Calu3 (cell line): Measurements from ENCODE around the gene PCARE. TPM values are rescaled to one million over a fixed set of nuclear protein-coding genes. Genes with fewer than 3 reads are reported as not detected.

Source experiments
- BruUV-seq: library from RNA; stranded (reverse); fragments of 400-500 nt; replicated peaks from 2 replicates; lab custom pipeline; 2021; lab: Mats Ljungman, UMichigan
- CTCF ChIA-PET: fragments of 300-600 bp; sonication (Branson Sonifier 250); formaldehyde crosslinking; loops from one replicate; lab custom pipeline; 2022; ENCODE audit warnings: antibody characterized with exemption; lab: Charles Lee
- DNase-seq: peaks from one replicate; pipeline ENCODE4 v3.0.0; 2022
- H3K27ac Mint-ChIP-seq: one replicate; pipeline ENCODE4 v1.8.0; 2022; ENCODE audit warnings: mixed read lengths; ENCODE audit not compliant: unreplicated experiment
- H3K27me3 Mint-ChIP-seq: one replicate; pipeline ENCODE4 v1.8.0; 2022; ENCODE audit warnings: mixed read lengths; ENCODE audit not compliant: unreplicated experiment
- H3K36me3 Mint-ChIP-seq: one replicate; pipeline ENCODE4 v1.8.0; 2022; ENCODE audit warnings: mild to moderate bottlenecking, moderate library complexity, mixed read lengths; ENCODE audit not compliant: insufficient read depth, unreplicated experiment
- H3K4me1 Mint-ChIP-seq: one replicate; pipeline ENCODE4 v1.8.0; 2022; ENCODE audit warnings: mild to moderate bottlenecking, low read depth, mixed read lengths; ENCODE audit not compliant: unreplicated experiment
- H3K4me3 Mint-ChIP-seq: one replicate; pipeline ENCODE4 v1.8.0; 2022; ENCODE audit warnings: mild to moderate bottlenecking, low read depth, moderate library complexity, mixed read lengths; ENCODE audit not compliant: unreplicated experiment
- H3K9me3 Mint-ChIP-seq: one replicate; pipeline ENCODE4 v1.8.0; 2022; ENCODE audit warnings: low read depth, mixed read lengths; ENCODE audit not compliant: unreplicated experiment
- CTCF ChIP-seq: fragments of 200-600 bp; IDR thresholded peaks from one replicate; pipeline ENCODE4 v1.8.0; 2022; ENCODE audit warnings: antibody characterized with exemption; ENCODE audit not compliant: unreplicated experiment
- intact Hi-C: fragments of 100-400 bp; cut with micrococcal nuclease; formaldehyde crosslinking; loops from one replicate; pipeline ENCODE4 v1.10.0; 2022; ENCODE audit not compliant: unreplicated experiment
- total RNA-seq: library from RNA; stranded (reverse); gene quantifications from 2 replicates; pipeline ENCODE4 v1.2.3, GENCODE V29; 2022

Gene PCARE
- total RNA-seq, 1 experiment from 2014 or later = not detected

- no peaks in the 10 kb centered on the region for H3K9me3 Mint-ChIP-seq
- TF ChIP-seq CTCF = no peak
- H3K27ac Mint-ChIP-seq = no peak overlapping the region
- DNase-seq = no peak
- peaks cover 9% of the 10 kb centered on the region for H3K4me1 Mint-ChIP-seq
- no TSS peak for BruUV-seq
- H3K36me3 Mint-ChIP-seq = no peaks in the 10 kb centered on the region
- H3K27me3 Mint-ChIP-seq = peaks cover 27% of the 10 kb centered on the region
- intact Hi-C loops = no loop called here
- no peak overlapping the region for H3K4me3 Mint-ChIP-seq
- CTCF ChIA-PET = interaction anchor here (0.6 kb wide), 2 partner anchors 17 to 155 kb away, joined by 3 read pairs; no protein-coding TSS in a partner anchor
These were observed 57.8 kb downstream of the PCARE start for GRCh38 chr2:29016504-29016903.

- Mint-ChIP-seq H3K27ac (no peak overlapping the region), H3K4me3 (no peak overlapping the region), H3K27me3 (peaks cover 26% of the 10 kb centered on the region), H3K4me1 (peaks cover 9% of the 10 kb centered on the region), H3K36me3 (no peaks in the 10 kb centered on the region), H3K9me3 (no peaks in the 10 kb centered on the region)
- CTCF ChIA-PET = interaction anchor here (1.2 kb wide), 1 partner anchor 12 kb away, joined by 3 read pairs; no protein-coding TSS in a partner anchor
- no TSS peak for BruUV-seq
- intact Hi-C loops = no loop called here
- no peak for DNase-seq
- TF ChIP-seq CTCF = no peak
These were observed 58.4 kb downstream of the PCARE start for GRCh38 chr2:29015701-29016470.

- H3K4me1 Mint-ChIP-seq = peaks cover 9% of the 10 kb centered on the region
- BruUV-seq = no TSS peak
- no peaks in the 10 kb centered on the region for H3K36me3 Mint-ChIP-seq
- no peak for TF ChIP-seq CTCF
- H3K27ac Mint-ChIP-seq = no peak overlapping the region
- DNase-seq = no peak
- peaks cover 17% of the 10 kb centered on the region for H3K27me3 Mint-ChIP-seq
- intact Hi-C loops = no loop called here
- CTCF ChIA-PET = interaction anchor here (0.5 to 1.2 kb wide), 2 partner anchors 13 to 393 kb away, joined by 3 read pairs; no protein-coding TSS in a partner anchor
- H3K9me3 Mint-ChIP-seq = no peaks in the 10 kb centered on the region
- no peak overlapping the region for H3K4me3 Mint-ChIP-seq
These were observed 59.4 kb downstream of the PCARE start for GRCh38 chr2:29014811-29015421.

GRCh38 chr2:29014331-29014730 lies 60.0 kb downstream of the PCARE start:
- CTCF ChIA-PET = interaction anchor here (0.5 to 1.2 kb wide), 2 partner anchors 14 to 393 kb away, joined by 3 read pairs; no protein-coding TSS in a partner anchor
- Mint-ChIP-seq H3K4me3 (no peak overlapping the region), H3K9me3 (no peaks in the 10 kb centered on the region), H3K36me3 (no peaks in the 10 kb centered on the region), H3K27me3 (peaks cover 11% of the 10 kb centered on the region), H3K4me1 (peaks cover 9% of the 10 kb centered on the region), H3K27ac (no peak overlapping the region)
- TF ChIP-seq CTCF = no peak
- no TSS peak for BruUV-seq
- no peak for DNase-seq
- intact Hi-C loops = no loop called here
